ENCODE measurements around the gene CD40. TPM values are rescaled to one million over a fixed set of nuclear protein-coding genes. Genes with fewer than 3 reads are reported as not detected.
"Not testable (repeated sequence)": the region's sequence is repeated elsewhere in the genome, so short reads cannot be mapped to it uniquely, and the experiment has no call there.

CD40 gene
- total RNA-seq, 3 donors from 2014 or later, result 11.7 to 21.6 (median 17.0) TPM

- no peaks in the 10 kb centered on the region for H3K36me3 ChIP-seq
- H3K27me3 ChIP-seq, result peaks cover 0 to 17% of the 10 kb centered on the region in 2 donors
- H3K4me3 ChIP-seq, result peak overlapping the region in 2 of 3 donors; percentile 32 to 52
- H3K4me1 ChIP-seq, result no peaks in the 10 kb centered on the region
- TF ChIP-seq CTCF (IDR thresholded peaks at IDR 0.05), result no peak
- no peak for TF ChIP-seq POLR2AphosphoS5 (IDR thresholded peaks at IDR 0.05)
- TF ChIP-seq POLR2A (IDR thresholded peaks at IDR 0.05), result no peak
- no peak overlapping the region for H3K27ac ChIP-seq
- no peaks in the 10 kb centered on the region for H3K9me3 ChIP-seq
- DNase-seq (ENCODE audit: low spot score in 2 of 2), result no peak
- intact Hi-C loops (cut with DNase I; ENCODE audit: low total_unique reads), result no loop called here
Observed at GRCh38 chr20:46099491-46100287, 18.4 kb upstream of the CD40 start.

- H3K9me3 ChIP-seq; H3K36me3 ChIP-seq; H3K27ac ChIP-seq; H3K4me1 ChIP-seq; DNase-seq (ENCODE audit: low spot score in 2 of 2); intact Hi-C loops (cut with DNase I; ENCODE audit: low total_unique reads); H3K4me3 ChIP-seq: not testable (repeated sequence)
- peaks cover 0 to 17% of the 10 kb centered on the region in 2 donors for H3K27me3 ChIP-seq
Observed at GRCh38 chr20:46100444-46100843, 17.7 kb upstream of the CD40 start.

- no peaks in the 10 kb centered on the region for H3K36me3 ChIP-seq
- intact Hi-C loops (cut with DNase I; ENCODE audit: low total_unique reads), result no loop called here
- H3K27ac ChIP-seq, result no peak overlapping the region
- peaks cover 0 to 17% of the 10 kb centered on the region in 2 donors for H3K27me3 ChIP-seq
- H3K9me3 ChIP-seq, result no peaks in the 10 kb centered on the region
- no peaks in the 10 kb centered on the region for H3K4me1 ChIP-seq
- TF ChIP-seq POLR2AphosphoS5 (IDR thresholded peaks at IDR 0.05) (no peak), CTCF (IDR thresholded peaks at IDR 0.05) (no peak), POLR2A (IDR thresholded peaks at IDR 0.05) (no peak)
- no peak overlapping the region for H3K4me3 ChIP-seq
- no peak for DNase-seq (ENCODE audit: low spot score in 2 of 2)
Observed at GRCh38 chr20:46100988-46101387, 17.1 kb upstream of the CD40 start.

- TF ChIP-seq POLR2A (IDR thresholded peaks at IDR 0.05) (no peak), POLR2AphosphoS5 (IDR thresholded peaks at IDR 0.05) (no peak), CTCF (IDR thresholded peaks at IDR 0.05) (no peak)
- Histone ChIP-seq H3K4me1 (no peaks in the 10 kb centered on the region), H3K9me3 (no peaks in the 10 kb centered on the region), H3K36me3 (no peaks in the 10 kb centered on the region), H3K27ac (no peak overlapping the region), H3K4me3 (no peak overlapping the region), H3K27me3 (peaks cover 0 to 17% of the 10 kb centered on the region in 2 donors)
- intact Hi-C loops (cut with DNase I; ENCODE audit: low total_unique reads), result no loop called here
- DNase-seq (ENCODE audit: low spot score in 2 of 2), result no peak
Observed at GRCh38 chr20:46101957-46102356, 16.2 kb upstream of the CD40 start.

- H3K9me3 ChIP-seq, result no peaks in the 10 kb centered on the region
- H3K27me3 ChIP-seq, result peaks cover 0 to 17% of the 10 kb centered on the region in 2 donors
- no peak overlapping the region for H3K27ac ChIP-seq
- intact Hi-C loops (cut with DNase I; ENCODE audit: low total_unique reads), result no loop called here
- H3K36me3 ChIP-seq, result no peaks in the 10 kb centered on the region
- no peak for TF ChIP-seq POLR2A (IDR thresholded peaks at IDR 0.05)
- no peak for TF ChIP-seq POLR2AphosphoS5 (IDR thresholded peaks at IDR 0.05)
- DNase-seq (ENCODE audit: low spot score in 2 of 2), result no peak
- no peaks in the 10 kb centered on the region for H3K4me1 ChIP-seq
- H3K4me3 ChIP-seq, result no peak overlapping the region
Observed at GRCh38 chr20:46102940-46103339, 15.2 kb upstream of the CD40 start.

GRCh38 chr20:46104262-46104661 is 13.9 kb upstream of the CD40 start:
- no peak for DNase-seq (ENCODE audit: low spot score in 2 of 2)
- no peaks in the 10 kb centered on the region for H3K9me3 ChIP-seq
- H3K27ac ChIP-seq, result no peak overlapping the region
- H3K27me3 ChIP-seq, result peaks cover 0 to 17% of the 10 kb centered on the region in 2 donors
- no peaks in the 10 kb centered on the region for H3K36me3 ChIP-seq
- H3K4me1 ChIP-seq, result no peaks in the 10 kb centered on the region
- TF ChIP-seq POLR2A (IDR thresholded peaks at IDR 0.05) (no peak), POLR2AphosphoS5 (IDR thresholded peaks at IDR 0.05) (no peak), CTCF (IDR thresholded peaks at IDR 0.05) (no peak)
- intact Hi-C loops (cut with DNase I; ENCODE audit: low total_unique reads), result no loop called here
- H3K4me3 ChIP-seq, result no peak overlapping the region

Data from breast epithelium (tissue), 4 donors.